Thoracic aorta (tissue), 2 donors: ENCODE data around the gene CSF3R. TPM values are rescaled to one million over a fixed set of nuclear protein-coding genes. Genes with fewer than 3 reads are reported as not detected.
"Not testable (repeated sequence)": the region's sequence is repeated elsewhere in the genome, so short reads cannot be mapped to it uniquely, and the experiment has no call there.

Source experiments
- ATAC-seq: fragments of 150-250 bp; one replicate; pipeline ENCODE4 v1.8.0; 2017; ENCODE audit warnings: low read depth; ENCODE audit not compliant: insufficient number of reproducible peaks, low FRiP score
- DNase-seq: peaks from one replicate; pipeline ENCODE4 v3.0.0-alpha.2; 2020; ENCODE audit warnings: low spot score
- H3K27ac ChIP-seq, 2 donors: fragments of 200-600 bp; sonication (generic); 1 replicate in 1 of 2; 2 replicates in 1 of 2; pipeline ENCODE4 v1.5.1; 2016; ENCODE audit warnings: mild to moderate bottlenecking in 2 of 2, moderate library complexity in 2 of 2
- H3K27me3 ChIP-seq: fragments of 200-600 bp; sonication (generic); replicated peaks from 2 replicates; pipeline ENCODE4 v1.6.0; 2016; ENCODE audit warnings: mild to moderate bottlenecking; ENCODE audit not compliant: insufficient read depth
- H3K36me3 ChIP-seq: fragments of 200-600 bp; sonication (generic); one replicate; pipeline ENCODE4 v1.5.1; 2016
- H3K4me1 ChIP-seq, 2 donors: fragments of 200-600 bp; sonication (generic); 1 replicate in 1 of 2; 2 replicates in 1 of 2; pipeline versions ENCODE4 v1.5.1 to v1.6.0; 2016; ENCODE audit warnings: low read depth in 2 of 2, mild to moderate bottlenecking in 1 of 2; ENCODE audit not compliant: control insufficient read depth in 1 of 2
- H3K4me3 ChIP-seq: fragments of 200-600 bp; sonication (generic); 2 replicates; pipeline ENCODE4 v1.5.1; 2016; ENCODE audit warnings: mild to moderate bottlenecking
- H3K9me3 ChIP-seq: fragments of 200-600 bp; sonication (generic); 2 replicates; pipeline ENCODE4 v1.5.1; 2016
- total RNA-seq, 2 donors: library from RNA; depleted of rRNA; stranded (reverse); fragments of >200 nt; gene quantifications; one replicate each; pipeline versions ENCODE4 v1.1.0 to v1.2.3, GENCODE V29; 2016
- TF ChIP-seq, protein P1 (sequence below): fragments of 200-600 bp; sonication (generic); IDR thresholded peaks from one replicate; pipeline ENCODE4 v1.5.1; 2019; ENCODE audit warnings: antibody characterized with exemption

The CSF3R gene
- total RNA-seq, 2 donors from 2014 or later, result 28.6 to 43.7 TPM

DNA sequence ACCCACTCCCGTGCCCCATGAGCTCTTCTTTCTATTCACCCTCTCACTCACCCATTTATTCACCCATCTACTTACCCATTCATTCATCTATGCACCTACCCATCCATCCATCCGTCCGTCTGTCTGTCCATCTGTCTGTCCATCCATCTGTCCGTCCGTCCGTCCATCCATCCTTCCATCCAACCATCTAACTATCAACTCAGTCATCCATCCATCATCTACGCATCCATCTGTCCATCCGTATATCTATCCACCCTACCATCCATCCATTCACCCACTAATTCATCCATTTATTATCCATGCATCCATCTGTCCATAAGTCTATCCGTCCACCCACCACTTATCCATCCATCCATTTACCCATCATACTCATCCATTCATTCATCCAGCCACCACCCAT, 10.8 kb upstream of the CSF3R start:
- no peak overlapping the region for H3K27ac ChIP-seq
- H3K4me3 ChIP-seq, result no peak overlapping the region
- no peaks in the 10 kb centered on the region for H3K4me1 ChIP-seq
- no peaks in the 10 kb centered on the region for H3K36me3 ChIP-seq
- TF ChIP-seq, protein P1, sequence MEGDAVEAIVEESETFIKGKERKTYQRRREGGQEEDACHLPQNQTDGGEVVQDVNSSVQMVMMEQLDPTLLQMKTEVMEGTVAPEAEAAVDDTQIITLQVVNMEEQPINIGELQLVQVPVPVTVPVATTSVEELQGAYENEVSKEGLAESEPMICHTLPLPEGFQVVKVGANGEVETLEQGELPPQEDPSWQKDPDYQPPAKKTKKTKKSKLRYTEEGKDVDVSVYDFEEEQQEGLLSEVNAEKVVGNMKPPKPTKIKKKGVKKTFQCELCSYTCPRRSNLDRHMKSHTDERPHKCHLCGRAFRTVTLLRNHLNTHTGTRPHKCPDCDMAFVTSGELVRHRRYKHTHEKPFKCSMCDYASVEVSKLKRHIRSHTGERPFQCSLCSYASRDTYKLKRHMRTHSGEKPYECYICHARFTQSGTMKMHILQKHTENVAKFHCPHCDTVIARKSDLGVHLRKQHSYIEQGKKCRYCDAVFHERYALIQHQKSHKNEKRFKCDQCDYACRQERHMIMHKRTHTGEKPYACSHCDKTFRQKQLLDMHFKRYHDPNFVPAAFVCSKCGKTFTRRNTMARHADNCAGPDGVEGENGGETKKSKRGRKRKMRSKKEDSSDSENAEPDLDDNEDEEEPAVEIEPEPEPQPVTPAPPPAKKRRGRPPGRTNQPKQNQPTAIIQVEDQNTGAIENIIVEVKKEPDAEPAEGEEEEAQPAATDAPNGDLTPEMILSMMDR, result no peak
- DNase-seq (no peak), ATAC-seq (no peak)
- no peaks in the 10 kb centered on the region for H3K27me3 ChIP-seq
- H3K9me3 ChIP-seq, result no peaks in the 10 kb centered on the region

DNA sequence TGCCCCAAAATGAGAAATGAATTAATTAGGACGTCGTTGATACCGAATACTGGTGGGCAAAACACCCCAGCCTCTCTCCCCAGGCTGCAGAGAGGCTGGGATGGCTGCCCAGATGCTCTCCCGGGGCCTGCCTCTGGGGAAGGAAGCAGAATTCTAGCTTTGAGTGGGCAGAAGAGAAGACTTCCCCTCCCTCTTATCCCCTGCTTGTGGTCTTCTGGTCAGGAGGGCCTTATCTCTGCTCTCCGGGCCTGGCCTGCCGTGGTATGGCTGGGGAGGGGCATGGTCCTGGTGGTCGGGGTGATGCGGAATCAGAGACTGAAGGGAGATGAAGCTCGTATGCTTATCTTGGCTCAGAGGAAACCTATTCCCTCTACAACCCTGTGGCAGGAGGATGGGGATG, 9.8 kb upstream of the CSF3R start:
- no peak for DNase-seq
- no peaks in the 10 kb centered on the region for H3K9me3 ChIP-seq
- H3K4me3 ChIP-seq, result no peak overlapping the region
- H3K36me3 ChIP-seq, result no peaks in the 10 kb centered on the region
- no peak for ATAC-seq
- TF ChIP-seq, protein P1, result no peak
- H3K27ac ChIP-seq, result no peak overlapping the region
- H3K27me3 ChIP-seq, result no peaks in the 10 kb centered on the region
- H3K4me1 ChIP-seq, result no peaks in the 10 kb centered on the region

GRCh38 chr1:36489258-36490051, 6.7 kb upstream of the CSF3R start:
- DNase-seq, H3K27me3 ChIP-seq, H3K4me1 ChIP-seq, H3K27ac ChIP-seq, H3K36me3 ChIP-seq, H3K9me3 ChIP-seq, H3K4me3 ChIP-seq, ATAC-seq: not testable (repeated sequence)

GRCh38 chr1:36487906-36488305, 5.2 kb upstream of the CSF3R start:
- H3K27ac ChIP-seq, result no peak overlapping the region
- H3K9me3 ChIP-seq, result no peaks in the 10 kb centered on the region
- H3K4me1 ChIP-seq, result no peaks in the 10 kb centered on the region
- ATAC-seq, result no peak
- no peaks in the 10 kb centered on the region for H3K27me3 ChIP-seq
- TF ChIP-seq, protein P1, result no peak
- no peak for DNase-seq
- H3K4me3 ChIP-seq, result no peak overlapping the region
- no peaks in the 10 kb centered on the region for H3K36me3 ChIP-seq

- not testable (repeated sequence) for ATAC-seq, H3K27me3 ChIP-seq, H3K9me3 ChIP-seq, H3K27ac ChIP-seq, H3K4me1 ChIP-seq, H3K36me3 ChIP-seq, DNase-seq, H3K4me3 ChIP-seq
These were observed 4.6 kb upstream of the CSF3R start for GRCh38 chr1:36487336-36487725.

DNA sequence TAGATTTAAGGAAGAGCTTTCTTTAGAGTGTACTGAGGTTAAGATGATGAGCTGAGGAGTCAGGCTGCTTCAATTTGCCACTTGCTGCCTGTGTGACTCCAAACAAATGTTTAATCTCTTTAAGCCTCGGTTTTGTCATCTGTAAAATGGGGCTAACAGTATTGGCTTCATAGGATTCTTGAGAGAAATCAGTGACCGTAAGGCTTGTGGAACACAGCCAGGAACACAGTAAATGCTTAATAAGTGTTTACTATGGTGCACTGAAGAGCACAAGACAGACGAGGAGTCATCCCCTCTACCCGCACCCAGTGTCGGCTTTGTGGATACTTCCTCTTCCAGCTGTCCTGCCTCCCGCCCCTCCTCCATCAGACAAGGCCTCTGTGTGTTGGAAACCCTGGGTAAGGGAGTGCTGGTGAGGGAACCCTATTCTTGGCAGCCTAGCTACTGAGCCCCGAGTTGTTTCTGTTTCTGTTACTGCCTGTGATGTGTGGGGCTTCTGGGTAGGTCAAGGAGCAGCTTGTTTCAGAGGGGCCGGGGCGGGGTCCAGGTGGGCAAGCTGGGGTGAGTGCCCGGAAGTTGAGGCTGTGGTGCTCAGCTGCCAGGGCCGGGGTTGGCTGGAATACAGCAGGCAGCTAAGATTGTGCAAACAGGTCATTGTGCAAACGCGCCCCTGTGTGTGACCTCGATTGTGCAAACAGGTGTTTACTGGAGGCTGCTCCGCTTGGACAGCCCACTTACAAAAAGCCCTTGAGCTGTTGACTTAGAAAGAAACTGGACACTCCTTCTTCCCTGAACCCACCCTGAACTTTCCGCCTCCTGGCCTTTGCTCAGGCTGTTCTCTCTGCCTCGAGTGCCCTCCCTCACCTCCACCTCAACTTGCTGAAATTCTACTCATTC, 4.0 kb upstream of the CSF3R start:
- no peaks in the 10 kb centered on the region for H3K36me3 ChIP-seq
- DNase-seq, result no peak
- H3K27ac ChIP-seq, result peak overlapping the region; percentile 8 to 23
- H3K9me3 ChIP-seq, result no peaks in the 10 kb centered on the region
- H3K27me3 ChIP-seq, result no peaks in the 10 kb centered on the region
- TF ChIP-seq, protein P1, result no peak
- no peak overlapping the region for H3K4me3 ChIP-seq
- ATAC-seq, result no peak
- peaks cover 0 to 2% of the 10 kb centered on the region in 2 donors for H3K4me1 ChIP-seq
